IMR-90 (cell line): Measurements from ENCODE around the gene EVL. TPM values are rescaled to one million over a fixed set of nuclear protein-coding genes. Genes with fewer than 3 reads are reported as not detected.

ENCODE experiments used
- ATAC-seq: fragments of 200-7000 bp; cut with Tn5 transposase; 2 replicates; pipeline ENCODE4 v1.9.1; 2020; ENCODE audit warnings: low read depth, mild to moderate bottlenecking, moderate library complexity
- BruUV-seq: library from RNA; stranded (reverse); fragments of 400-500 nt; replicated peaks from 2 replicates; lab custom pipeline; 2021; lab: Mats Ljungman, UMichigan
- CTCF ChIA-PET: fragments of 300-600 bp; formaldehyde crosslinking; extraction: SDS; loops from one replicate; lab custom pipeline; 2021; ENCODE audit warnings: antibody characterized with exemption; lab: Yijun Ruan, JAX
- POLR2A ChIA-PET: fragments of 300-600 bp; sonication (Branson Sonifier 250); formaldehyde crosslinking; loops from one replicate; lab custom pipeline; 2022; ENCODE audit warnings: antibody characterized with exemption; ENCODE audit not compliant: unreplicated experiment; lab: Charles Lee
- DNase-seq: peaks from one replicate; pipeline ENCODE4 v3.0.0; 2013
- H2AFZ ChIP-seq: replicated peaks from 2 replicates; pipeline ENCODE3; 2013; ENCODE audit warnings: low read length, mild to moderate bottlenecking; ENCODE audit not compliant: poor library complexity
- H2AK5ac ChIP-seq: 2 replicates; pipeline ENCODE4 v1.6.1; 2013; ENCODE audit warnings: low read depth, low read length, inconsistent platforms
- H2AK9ac ChIP-seq: replicated peaks from 2 replicates; pipeline ENCODE3; 2013; ENCODE audit warnings: mild to moderate bottlenecking, low read depth, low read length, moderate library complexity; ENCODE audit not compliant: poor library complexity
- H2BK120ac ChIP-seq: 2 replicates; pipeline ENCODE4 v1.6.1; 2013; ENCODE audit warnings: low read depth, low read length, inconsistent platforms
- H2BK15ac ChIP-seq: 3 replicates; pipeline ENCODE4 v1.6.1; 2013; ENCODE audit warnings: low read depth, low read length, inconsistent platforms
- H2BK20ac ChIP-seq: 2 replicates; pipeline ENCODE4 v1.6.1; 2013; ENCODE audit warnings: low read depth, mild to moderate bottlenecking, inconsistent platforms, low read length, moderate library complexity
- H2BK5ac ChIP-seq: 2 replicates; pipeline ENCODE4 v1.6.1; 2013; ENCODE audit warnings: mild to moderate bottlenecking, low read depth, low read length, inconsistent platforms; ENCODE audit not compliant: poor library complexity, severe bottlenecking
- H3K14ac ChIP-seq: replicated peaks from 2 replicates; pipeline ENCODE4 v1.6.1; 2013; ENCODE audit warnings: low read depth, low read length, inconsistent platforms
- H3K18ac ChIP-seq: 2 replicates; pipeline ENCODE4 v1.6.1; 2013; ENCODE audit warnings: low read depth, low read length, control low read depth
- H3K23ac ChIP-seq: 2 replicates; pipeline ENCODE4 v1.6.1; 2013; ENCODE audit warnings: low read depth, low read length, inconsistent platforms
- H3K27ac ChIP-seq: 2 replicates; pipeline ENCODE4 v1.5.1; 2013; ENCODE audit warnings: mild to moderate bottlenecking, control low read depth, low read length; ENCODE audit not compliant: insufficient read depth
- H3K27me3 ChIP-seq: 2 replicates; pipeline ENCODE4 v1.6.1; 2013; ENCODE audit warnings: low read length; ENCODE audit not compliant: control insufficient read depth, insufficient read depth
- H3K36me3 ChIP-seq: 2 replicates; pipeline ENCODE4 v1.6.1; 2013; ENCODE audit warnings: low read length, mixed read lengths; ENCODE audit not compliant: control insufficient read depth, insufficient read depth
- H3K4ac ChIP-seq: 2 replicates; pipeline ENCODE4 v1.6.1; 2013; ENCODE audit warnings: low read depth, low read length, inconsistent platforms
- H3K4me1 ChIP-seq: 2 replicates; pipeline ENCODE4 v1.6.1; 2013; ENCODE audit warnings: low read length, mixed read lengths; ENCODE audit not compliant: control insufficient read depth, insufficient read depth
- H3K4me2 ChIP-seq: 2 replicates; pipeline ENCODE4 v1.6.1; 2013; ENCODE audit warnings: low read depth, mild to moderate bottlenecking, control low read depth, low read length, moderate library complexity
- H3K4me3 ChIP-seq: 2 replicates; pipeline ENCODE4 v1.5.1; 2013; ENCODE audit warnings: low read depth, mild to moderate bottlenecking, control low read depth, low read length, moderate library complexity; ENCODE audit not compliant: insufficient read depth
- H3K56ac ChIP-seq: 2 replicates; pipeline ENCODE4 v1.6.1; 2013; ENCODE audit warnings: low read length, inconsistent platforms; ENCODE audit not compliant: insufficient read depth; ENCODE audit errors: extremely low read depth
- H3K79me1 ChIP-seq, 2 experiments: 2 replicates each; pipeline ENCODE4 v1.6.1; 2013; ENCODE audit warnings: low read length in 2 of 2, inconsistent platforms in 1 of 2, low read depth in 1 of 2
- H3K9ac ChIP-seq: 2 replicates; pipeline ENCODE4 v1.6.1; 2013; ENCODE audit warnings: low read depth, low read length, control low read depth
- H3K9me1 ChIP-seq: 2 replicates; pipeline ENCODE4 v1.6.1; 2013; ENCODE audit warnings: low read length, inconsistent platforms; ENCODE audit not compliant: insufficient read depth
- H3K9me3 ChIP-seq: 2 replicates; pipeline ENCODE4 v1.6.1; 2013; ENCODE audit warnings: low read length; ENCODE audit not compliant: control insufficient read depth, insufficient read depth
- H4K20me1 ChIP-seq: 2 replicates; pipeline ENCODE4 v1.6.1; 2013; ENCODE audit warnings: low read length, inconsistent platforms; ENCODE audit not compliant: insufficient read depth
- H4K5ac ChIP-seq: 2 replicates; pipeline ENCODE4 v1.6.1; 2013; ENCODE audit warnings: mild to moderate bottlenecking, low read depth, low read length, control low read depth
- H4K8ac ChIP-seq, 2 experiments: 2 replicates each; pipeline ENCODE4 v1.6.1; 2013; ENCODE audit warnings: low read depth in 2 of 2, low read length in 2 of 2, control low read depth in 1 of 2, inconsistent platforms in 1 of 2
- H4K91ac ChIP-seq: 2 replicates; pipeline ENCODE4 v1.6.1; 2013; ENCODE audit warnings: low read depth, low read length, inconsistent platforms; ENCODE audit not compliant: insufficient read depth
- CEBPB ChIP-seq: IDR thresholded peaks from 2 replicates; pipeline ENCODE4 v1.6.1; 2012; ENCODE audit warnings: low read depth, low read length, improper control_type of control experiment
- CHD1 ChIP-seq: IDR thresholded peaks from 2 replicates; pipeline ENCODE4 v1.6.1; 2012; ENCODE audit warnings: low read depth, low read length, improper control_type of control experiment
- MAZ ChIP-seq: IDR thresholded peaks from 2 replicates; pipeline ENCODE4 v1.6.1; 2012; ENCODE audit warnings: low read depth, mild to moderate bottlenecking, low read length, improper control_type of control experiment, moderate library complexity, borderline replicate concordance
- NFE2L2 ChIP-seq: fragments of 150-350 bp; IDR thresholded peaks from 2 replicates; pipeline ENCODE4 v1.6.1; 2016; ENCODE audit warnings: low read depth, mild to moderate bottlenecking, low read length
- POLR2A ChIP-seq: IDR thresholded peaks from 2 replicates; pipeline ENCODE4 v1.6.1; 2012; ENCODE audit warnings: mild to moderate bottlenecking, low read depth, low read length
- RAD21 ChIP-seq: IDR thresholded peaks from 2 replicates; pipeline ENCODE4 v1.6.1; 2012; ENCODE audit warnings: low read length, improper control_type of control experiment
- RCOR1 ChIP-seq: IDR thresholded peaks from 2 replicates; pipeline ENCODE4 v1.6.1; 2012; ENCODE audit warnings: mild to moderate bottlenecking, low read length, improper control_type of control experiment; ENCODE audit not compliant: insufficient replicate concordance
- WGBS, 2 experiments: methylation state at CpG; one replicate each; pipeline versions ENCODE4 v1.1.5 to v1.1.7; 2013; ENCODE audit warnings: missing lambda C conversion rate in 2 of 2; ENCODE audit not compliant: insufficient read length in 1 of 2; ENCODE audit errors: extremely low coverage in 2 of 2; 5-methylcytosine and 5-hydroxymethylcytosine counted together
- dilution Hi-C: fragments of 300-500 bp; cut with HindIII; formaldehyde crosslinking; loops from one replicate; pipeline ENCODE4 v1.14.3; 2018; ENCODE audit warnings: low sequenced_read_pairs; ENCODE audit not compliant: unreplicated experiment
- in situ Hi-C: fragments of 300-500 bp; cut with MboI; formaldehyde crosslinking; loops from 3 replicates; pipeline ENCODE4 v1.14.3; 2019; ENCODE audit warnings: low sequenced_read_pairs, inconsistent platforms, mixed read lengths
- intact Hi-C: fragments of 100-400 bp; cut with micrococcal nuclease; formaldehyde crosslinking; loops from 2 replicates; pipeline ENCODE4 v1.10.0; 2022
- polyA plus RNA-seq, 3 experiments: library from polyadenylated mRNA; depleted of rRNA; stranded (reverse); fragments of >200 nt; gene quantifications; 2 replicates each; pipeline ENCODE4 v1.2.3, GENCODE V29; 2012; ENCODE audit warnings: low replicate concordance in 1 of 3
- total RNA-seq: library from RNA; depleted of rRNA; stranded (reverse); fragments of >200 nt; gene quantifications from 2 replicates; pipeline ENCODE4 v1.2.3, GENCODE V29; 2012
- TF ChIP-seq, protein P1 (sequence below): fragments of 150-350 bp; IDR thresholded peaks from 2 replicates; pipeline ENCODE4 v1.6.1; 2016; ENCODE audit warnings: low read depth, mild to moderate bottlenecking, low read length, moderate library complexity, borderline replicate concordance
- TF ChIP-seq, protein P2 (sequence below): conservative IDR thresholded peaks from 2 replicates; pipeline ENCODE4 v1.5.1; 2012; ENCODE audit warnings: mild to moderate bottlenecking, low read depth, low read length, improper control_type of control experiment

Gene EVL
- total and polyA plus RNA-seq, 2 of the 4 experiments (the other 2 are of a cell fraction) = 7.2 to 36.5 TPM

DNA sequence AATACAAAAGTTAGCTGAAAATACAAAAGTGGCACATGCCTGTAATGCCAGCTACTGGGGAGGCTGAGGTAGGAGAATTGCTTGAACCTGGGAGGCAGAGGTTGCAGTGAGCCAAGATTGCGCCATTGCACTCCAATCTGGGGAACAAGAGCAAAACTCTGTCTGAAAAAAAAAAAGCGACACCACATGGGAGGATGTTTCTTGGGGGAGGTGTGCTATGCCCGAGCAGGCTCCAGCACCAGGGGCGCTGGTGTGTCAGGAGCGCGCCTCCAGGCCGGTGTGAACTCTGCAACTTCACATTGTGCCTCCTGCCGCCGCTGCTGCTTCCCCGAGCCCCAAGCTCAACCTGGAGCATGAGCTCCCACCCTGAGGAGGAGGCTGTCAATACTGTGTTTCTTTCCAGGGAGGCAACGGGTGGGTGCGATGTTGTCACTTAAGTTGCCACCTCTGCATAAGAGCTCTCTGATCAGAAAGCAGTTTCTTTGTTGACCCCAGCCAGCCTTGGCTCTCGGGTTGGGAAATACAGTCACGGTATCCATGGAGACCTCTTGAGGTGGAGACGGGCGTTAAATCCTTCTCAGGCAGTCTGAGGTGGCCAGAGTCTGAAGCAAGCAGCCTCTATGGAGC, 75.3 kb downstream of the EVL start:
- 68% methylated on average over 3 of the region's 16 CpGs; no CpG with 5 or more reads in 1 of the 2 experiments for WGBS, 2 experiments
- Histone ChIP-seq H4K20me1 (no peaks in the 10 kb centered on the region), H3K27me3 (no peaks in the 10 kb centered on the region), H3K18ac (no peak overlapping the region), H3K4ac (no peak overlapping the region), H4K91ac (no peak overlapping the region), H3K4me2 (no peak overlapping the region), H3K36me3 (peaks cover 10% of the 10 kb centered on the region; the same call in 1 of the 2 replicates), H3K9ac (no peak overlapping the region), H2AK5ac (no peak overlapping the region), H2BK120ac (no peak overlapping the region), H3K9me1 (no peaks in the 10 kb centered on the region), H2AK9ac (peak overlapping the region; percentile 33), H2BK5ac (no peak overlapping the region), H3K4me3 (no peak overlapping the region), H2BK15ac (no peak overlapping the region), H3K23ac (no peak overlapping the region), H4K8ac (no peak overlapping the region), H3K4me1 (no peaks in the 10 kb centered on the region), H2AFZ (peak overlapping the region; percentile 5), H4K5ac (no peak overlapping the region), H3K27ac (no peak overlapping the region), H3K79me1 (no peaks in the 10 kb centered on the region), H2BK20ac (no peak overlapping the region), H3K14ac (no peak overlapping the region), H3K9me3 (no peaks in the 10 kb centered on the region), H3K56ac (no peak overlapping the region)
- intact Hi-C loops (no loop called here), in situ Hi-C loops (no loop called here), dilution Hi-C loops (no loop called here)
- TF ChIP-seq RAD21 (peak; percentile 17; the same call in 1 of the 2 replicates), NFE2L2 (no peak), RCOR1 (no peak), POLR2A (no peak), CEBPB (no peak), MAZ (no peak), CHD1 (no peak)
- TF ChIP-seq, protein P1, sequence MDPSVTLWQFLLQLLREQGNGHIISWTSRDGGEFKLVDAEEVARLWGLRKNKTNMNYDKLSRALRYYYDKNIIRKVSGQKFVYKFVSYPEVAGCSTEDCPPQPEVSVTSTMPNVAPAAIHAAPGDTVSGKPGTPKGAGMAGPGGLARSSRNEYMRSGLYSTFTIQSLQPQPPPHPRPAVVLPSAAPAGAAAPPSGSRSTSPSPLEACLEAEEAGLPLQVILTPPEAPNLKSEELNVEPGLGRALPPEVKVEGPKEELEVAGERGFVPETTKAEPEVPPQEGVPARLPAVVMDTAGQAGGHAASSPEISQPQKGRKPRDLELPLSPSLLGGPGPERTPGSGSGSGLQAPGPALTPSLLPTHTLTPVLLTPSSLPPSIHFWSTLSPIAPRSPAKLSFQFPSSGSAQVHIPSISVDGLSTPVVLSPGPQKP = no peak
- TF ChIP-seq, protein P2, sequence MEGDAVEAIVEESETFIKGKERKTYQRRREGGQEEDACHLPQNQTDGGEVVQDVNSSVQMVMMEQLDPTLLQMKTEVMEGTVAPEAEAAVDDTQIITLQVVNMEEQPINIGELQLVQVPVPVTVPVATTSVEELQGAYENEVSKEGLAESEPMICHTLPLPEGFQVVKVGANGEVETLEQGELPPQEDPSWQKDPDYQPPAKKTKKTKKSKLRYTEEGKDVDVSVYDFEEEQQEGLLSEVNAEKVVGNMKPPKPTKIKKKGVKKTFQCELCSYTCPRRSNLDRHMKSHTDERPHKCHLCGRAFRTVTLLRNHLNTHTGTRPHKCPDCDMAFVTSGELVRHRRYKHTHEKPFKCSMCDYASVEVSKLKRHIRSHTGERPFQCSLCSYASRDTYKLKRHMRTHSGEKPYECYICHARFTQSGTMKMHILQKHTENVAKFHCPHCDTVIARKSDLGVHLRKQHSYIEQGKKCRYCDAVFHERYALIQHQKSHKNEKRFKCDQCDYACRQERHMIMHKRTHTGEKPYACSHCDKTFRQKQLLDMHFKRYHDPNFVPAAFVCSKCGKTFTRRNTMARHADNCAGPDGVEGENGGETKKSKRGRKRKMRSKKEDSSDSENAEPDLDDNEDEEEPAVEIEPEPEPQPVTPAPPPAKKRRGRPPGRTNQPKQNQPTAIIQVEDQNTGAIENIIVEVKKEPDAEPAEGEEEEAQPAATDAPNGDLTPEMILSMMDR = peak; percentile 26; the same call in 1 of the 2 replicates
- no TSS peak for BruUV-seq
- ChIA-PET CTCF (no interaction called here), POLR2A (no interaction called here)
- DNase-seq (peak; percentile 20), ATAC-seq (peak; percentile 34; the same call in 1 of the 2 replicates)
